GM18858 (cell line): Measurements from ENCODE around the gene CENPK.
"Not testable (repeated sequence)": the region's sequence is repeated elsewhere in the genome, so short reads cannot be mapped to it uniquely, and the experiment has no call there.

Experiments
- ATAC-seq: cut with Tn5 transposase; IDR thresholded peaks from one replicate; pipeline ENCODE4 v1.9.1; 2021; ENCODE audit not compliant: unreplicated experiment

The CENPK gene

GRCh38 chr5:65562731-65563701 lies at the start of gene CENPK, which contains the start of gene PPWD1:
Gene CENPK (minus strand): TSS chr5:65563168. CDS start chr5:65554907, 8,261 bp downstream.
Gene PPWD1 (plus strand): TSS chr5:65563296. CDS start chr5:65563311, 15 bp downstream.
- peak; percentile 98 for ATAC-seq

GRCh38 chr5:65612298-65612907 lies 49.4 kb upstream of the CENPK start:
- no peak for ATAC-seq

GRCh38 chr5:65611524-65611923 lies 48.6 kb upstream of the CENPK start:
- no peak for ATAC-seq

- not testable (repeated sequence) for ATAC-seq
Measured at GRCh38 chr5:65601761-65602160, 38.8 kb upstream of the CENPK start.

GRCh38 chr5:65588694-65589093 lies 25.7 kb upstream of the CENPK start:
- no peak for ATAC-seq

- no peak for ATAC-seq
Measured at GRCh38 chr5:65577141-65577540, 14.2 kb upstream of the CENPK start.

- ATAC-seq: no peak
Measured at GRCh38 chr5:65570598-65571226, 7.7 kb upstream of the CENPK start.

- no peak for ATAC-seq
Measured at GRCh38 chr5:65566505-65566904, 3.5 kb upstream of the CENPK start.

- ATAC-seq: no peak
Measured at GRCh38 chr5:65563777-65564176, 809 bp upstream of the CENPK start.

GRCh38 chr5:65556718-65557117 lies 6.2 kb downstream of the CENPK start:
- no peak for ATAC-seq

GRCh38 chr5:65556181-65556580 lies 6.8 kb downstream of the CENPK start:
- ATAC-seq: no peak

GRCh38 chr5:65555287-65555686 lies 7.7 kb downstream of the CENPK start:
- no peak for ATAC-seq

- ATAC-seq: no peak
Measured at GRCh38 chr5:65553941-65554340, 9.0 kb downstream of the CENPK start.

- no peak for ATAC-seq
Measured at GRCh38 chr5:65548281-65548680, 14.7 kb downstream of the CENPK start.

- ATAC-seq: no peak
Measured at GRCh38 chr5:65546141-65546540, 16.8 kb downstream of the CENPK start.

- no peak for ATAC-seq
Measured at GRCh38 chr5:65544473-65544872, 18.5 kb downstream of the CENPK start.

GRCh38 chr5:65539827-65540226 lies 23.1 kb downstream of the CENPK start:
- no peak for ATAC-seq

GRCh38 chr5:65535529-65535987 lies 27.4 kb downstream of the CENPK start:
- ATAC-seq: no peak

GRCh38 chr5:65530904-65531303 lies 32.1 kb downstream of the CENPK start:
- no peak for ATAC-seq

GRCh38 chr5:65525726-65526125 lies 37.2 kb downstream of the CENPK start:
- ATAC-seq: no peak

GRCh38 chr5:65512170-65512937 lies 50.6 kb downstream of the CENPK start:
- no peak for ATAC-seq
